Naive B cell (primary cell): ENCODE results near the gene ST3GAL3. TPM values are rescaled to one million over a fixed set of nuclear protein-coding genes. Genes with fewer than 3 reads are reported as not detected.
"Not testable (repeated sequence)": the region's sequence is repeated elsewhere in the genome, so short reads cannot be mapped to it uniquely, and the experiment has no call there.

Source experiments
- ATAC-seq, 2 donors: fragments of 150-1000 bp; cut with Tn5 transposase; 2 replicates each; pipeline ENCODE4 v1.10.0; 2021; ENCODE audit warnings: low read depth in 2 of 2, mild to moderate bottlenecking in 2 of 2, moderate library complexity in 2 of 2
- DNase-seq: peaks from one replicate; pipeline ENCODE4 v3.0.0; 2022
- H3K27ac Mint-ChIP-seq, 6 donors: one replicate each; pipeline ENCODE4 v1.8.0; 2020 to 2022; ENCODE audit warnings: mild to moderate bottlenecking in 6 of 6, mixed read lengths in 6 of 6, moderate library complexity in 5 of 6, inconsistent platforms in 2 of 6
- H3K27me3 Mint-ChIP-seq, 3 donors: one replicate each; pipeline ENCODE4 v1.8.0; 2021 to 2022; ENCODE audit warnings: mixed read lengths in 3 of 3, mild to moderate bottlenecking in 1 of 3
- H3K36me3 Mint-ChIP-seq, 2 donors: one replicate each; pipeline ENCODE4 v1.8.0; 2020 to 2022; ENCODE audit warnings: mixed read lengths in 2 of 2, inconsistent platforms in 1 of 2, mild to moderate bottlenecking in 1 of 2
- H3K4me1 Mint-ChIP-seq, 3 donors: one replicate each; pipeline ENCODE4 v1.8.0; 2020 to 2022; ENCODE audit warnings: mixed read lengths in 3 of 3, inconsistent platforms in 1 of 3, mild to moderate bottlenecking in 1 of 3, moderate library complexity in 1 of 3
- H3K4me3 Mint-ChIP-seq, 8 donors: one replicate each; pipeline ENCODE4 v1.8.0; 2020 to 2022; ENCODE audit warnings: mild to moderate bottlenecking in 8 of 8, mixed read lengths in 8 of 8, moderate library complexity in 8 of 8, inconsistent platforms in 2 of 8
- H3K9me3 Mint-ChIP-seq, 7 donors: one replicate each; pipeline ENCODE4 v1.8.0; 2020 to 2022; ENCODE audit warnings: mixed read lengths in 7 of 7, mild to moderate bottlenecking in 5 of 7, inconsistent platforms in 2 of 7, moderate library complexity in 1 of 7
- polyA plus RNA-seq, 6 donors: library from polyadenylated mRNA; unstranded; fragments of 300-500 nt; fragmentation: Illumina TruSeq; gene quantifications; one replicate each; pipeline ENCODE4 v1.2.3, GENCODE V29; 2021; ENCODE audit warnings: low read depth in 6 of 6

ST3GAL3 gene
- polyA plus RNA-seq, 6 donors from 2014 or later = 7.9 to 16.1 (median 9.8) TPM

- peaks cover 0 to 19% of the 10 kb centered on the region in 2 donors for H3K36me3 Mint-ChIP-seq
- DNase-seq = no peak
- H3K27me3 Mint-ChIP-seq = no peaks in the 10 kb centered on the region
- H3K4me3 Mint-ChIP-seq = no peak overlapping the region
- ATAC-seq = no peak
- H3K4me1 Mint-ChIP-seq = peaks cover 47 to 58% (median 54%) of the 10 kb centered on the region in 3 donors
- H3K9me3 Mint-ChIP-seq = no peaks in the 10 kb centered on the region
- peak overlapping the region in 2 of 6 donors; percentile 33 to 83 for H3K27ac Mint-ChIP-seq
Measured at GRCh38 chr1:43832255-43832654, 124.9 kb downstream of the ST3GAL3 start.

- ATAC-seq (no peak), DNase-seq (no peak)
- Mint-ChIP-seq H3K27ac (peak overlapping the region in 2 of 6 donors; percentile 12 to 83), H3K4me1 (peaks cover 47 to 59% (median 54%) of the 10 kb centered on the region in 3 donors), H3K36me3 (peaks cover 0 to 13% of the 10 kb centered on the region in 2 donors), H3K9me3 (no peaks in the 10 kb centered on the region), H3K27me3 (no peaks in the 10 kb centered on the region), H3K4me3 (peak overlapping the region in 3 of 8 donors; percentile 23 to 65 (median 42))
Measured at GRCh38 chr1:43832998-43833397, 125.7 kb downstream of the ST3GAL3 start.

- Mint-ChIP-seq H3K36me3 (peaks cover 0 to 13% of the 10 kb centered on the region in 2 donors), H3K27ac (peak overlapping the region in 5 of 6 donors; percentile 62 to 94 (median 83)), H3K4me3 (peak overlapping the region in 7 of 8 donors; percentile 47 to 85 (median 54)), H3K4me1 (peaks cover 47 to 62% (median 59%) of the 10 kb centered on the region in 3 donors)
- not testable (repeated sequence) for H3K9me3 Mint-ChIP-seq, DNase-seq, ATAC-seq, H3K27me3 Mint-ChIP-seq
Measured at GRCh38 chr1:43833902-43834279, 126.6 kb downstream of the ST3GAL3 start.

GRCh38 chr1:43834280-43835081 lies 127.1 kb downstream of the ST3GAL3 start:
- peaks cover 47 to 62% (median 59%) of the 10 kb centered on the region in 3 donors for H3K4me1 Mint-ChIP-seq
- no peaks in the 10 kb centered on the region for H3K9me3 Mint-ChIP-seq
- peaks cover 0 to 12% of the 10 kb centered on the region in 2 donors for H3K36me3 Mint-ChIP-seq
- H3K4me3 Mint-ChIP-seq = peak overlapping the region in 7 of 8 donors; percentile 48 to 85 (median 57)
- H3K27me3 Mint-ChIP-seq = no peaks in the 10 kb centered on the region
- no peak for ATAC-seq
- DNase-seq = no peak
- peak overlapping the region; percentile 33 to 94 (median 86) for H3K27ac Mint-ChIP-seq

- no peaks in the 10 kb centered on the region for H3K27me3 Mint-ChIP-seq
- peak overlapping the region; percentile 79 to 94 (median 87) for H3K27ac Mint-ChIP-seq
- H3K4me3 Mint-ChIP-seq = peak overlapping the region in 5 of 8 donors; percentile 42 to 85 (median 57)
- H3K4me1 Mint-ChIP-seq = peaks cover 47 to 62% (median 59%) of the 10 kb centered on the region in 3 donors
- ATAC-seq (no peak), DNase-seq (no peak)
- H3K9me3 Mint-ChIP-seq = no peaks in the 10 kb centered on the region
- peaks cover 2 to 12% of the 10 kb centered on the region in 2 donors for H3K36me3 Mint-ChIP-seq
Measured at GRCh38 chr1:43835082-43836021, 128.0 kb downstream of the ST3GAL3 start.

GRCh38 chr1:43836267-43836951 lies 129.1 kb downstream of the ST3GAL3 start:
- H3K27me3 Mint-ChIP-seq = no peaks in the 10 kb centered on the region
- H3K4me1 Mint-ChIP-seq = peaks cover 47 to 62% (median 59%) of the 10 kb centered on the region in 3 donors
- peak overlapping the region; percentile 53 to 94 (median 83) for H3K27ac Mint-ChIP-seq
- no peaks in the 10 kb centered on the region for H3K9me3 Mint-ChIP-seq
- DNase-seq (peak; percentile 68), ATAC-seq (peak; percentile 92 to 94)
- H3K4me3 Mint-ChIP-seq = peak overlapping the region in 5 of 8 donors; percentile 20 to 83 (median 57)
- peaks cover 8 to 12% of the 10 kb centered on the region in 2 donors for H3K36me3 Mint-ChIP-seq

- peak overlapping the region in 2 of 6 donors; percentile 28 to 76 for H3K27ac Mint-ChIP-seq
- DNase-seq (no peak), ATAC-seq (no peak)
- peaks cover 0 to 8% (median 3%) of the 10 kb centered on the region in 7 donors for H3K9me3 Mint-ChIP-seq
- no peak overlapping the region for H3K4me3 Mint-ChIP-seq
- peaks cover 24 to 36% (median 35%) of the 10 kb centered on the region in 3 donors for H3K4me1 Mint-ChIP-seq
- H3K36me3 Mint-ChIP-seq = peaks cover 24 to 30% of the 10 kb centered on the region in 2 donors
- H3K27me3 Mint-ChIP-seq = no peaks in the 10 kb centered on the region
Measured at GRCh38 chr1:43839056-43839455, 131.7 kb downstream of the ST3GAL3 start.

- Mint-ChIP-seq H3K4me3 (no peak overlapping the region), H3K9me3 (peaks cover 0 to 8% (median 3%) of the 10 kb centered on the region in 7 donors), H3K4me1 (peaks cover 3 to 11% (median 10%) of the 10 kb centered on the region in 3 donors), H3K27ac (peak overlapping the region in 1 of 6 donors; percentile 35), H3K36me3 (peaks cover 24 to 28% of the 10 kb centered on the region in 2 donors), H3K27me3 (no peaks in the 10 kb centered on the region)
- ATAC-seq (no peak), DNase-seq (no peak)
Measured at GRCh38 chr1:43841321-43842174, 134.2 kb downstream of the ST3GAL3 start.

- H3K9me3 Mint-ChIP-seq = peaks cover 0 to 8% (median 3%) of the 10 kb centered on the region in 7 donors
- H3K4me3 Mint-ChIP-seq = no peak overlapping the region
- no peaks in the 10 kb centered on the region for H3K27me3 Mint-ChIP-seq
- H3K36me3 Mint-ChIP-seq = peaks cover 24 to 28% of the 10 kb centered on the region in 2 donors
- H3K27ac Mint-ChIP-seq = no peak overlapping the region
- H3K4me1 Mint-ChIP-seq = peaks cover 0 to 5% (median 4%) of the 10 kb centered on the region in 3 donors
- DNase-seq (no peak), ATAC-seq (no peak)
Measured at GRCh38 chr1:43842175-43842498, 134.8 kb downstream of the ST3GAL3 start.

GRCh38 chr1:43843684-43844083 lies 136.3 kb downstream of the ST3GAL3 start:
- no peak for DNase-seq
- H3K4me3 Mint-ChIP-seq = no peak overlapping the region
- H3K4me1 Mint-ChIP-seq = no peaks in the 10 kb centered on the region
- ATAC-seq = no peak
- H3K9me3 Mint-ChIP-seq = peaks cover 0 to 8% (median 3%) of the 10 kb centered on the region in 7 donors
- H3K27me3 Mint-ChIP-seq = no peaks in the 10 kb centered on the region
- no peak overlapping the region for H3K27ac Mint-ChIP-seq
- peaks cover 24 to 32% of the 10 kb centered on the region in 2 donors for H3K36me3 Mint-ChIP-seq

GRCh38 chr1:43844114-43844513 lies 136.8 kb downstream of the ST3GAL3 start:
- H3K4me1 Mint-ChIP-seq = no peaks in the 10 kb centered on the region
- no peaks in the 10 kb centered on the region for H3K27me3 Mint-ChIP-seq
- no peak overlapping the region for H3K27ac Mint-ChIP-seq
- peaks cover 24 to 32% of the 10 kb centered on the region in 2 donors for H3K36me3 Mint-ChIP-seq
- ATAC-seq (no peak), DNase-seq (no peak)
- H3K9me3 Mint-ChIP-seq = peaks cover 0 to 8% (median 3%) of the 10 kb centered on the region in 7 donors
- no peak overlapping the region for H3K4me3 Mint-ChIP-seq

- no peak for DNase-seq
- H3K4me1 Mint-ChIP-seq = peaks cover 3 to 12% (median 6%) of the 10 kb centered on the region in 3 donors
- peak overlapping the region in 1 of 6 donors; percentile 89 for H3K27ac Mint-ChIP-seq
- H3K9me3 Mint-ChIP-seq = peaks cover 0 to 4% (median 0%) of the 10 kb centered on the region in 7 donors
- no peak overlapping the region for H3K4me3 Mint-ChIP-seq
- H3K27me3 Mint-ChIP-seq = no peaks in the 10 kb centered on the region
- no peak for ATAC-seq
- H3K36me3 Mint-ChIP-seq = peaks cover 8 to 24% of the 10 kb centered on the region in 2 donors
Measured at GRCh38 chr1:43847290-43847689, 140.0 kb downstream of the ST3GAL3 start.
